Measurements from ENCODE around the gene CAMK1G. TPM values are rescaled to one million over a fixed set of nuclear protein-coding genes. Genes with fewer than 3 reads are reported as not detected.

The CAMK1G gene
- polyA plus RNA-seq, 1 donor (not counting 4 experiments of a cell fraction or from before 2014, with no cell fraction given) = not detected

- H3K9ac ChIP-seq (ENCODE audit: control insufficient read depth, extremely low read depth, insufficient read depth, low read length) = no peak overlapping the region
- peaks cover 93% of the 10 kb centered on the region for H4K20me1 ChIP-seq (ENCODE audit: control insufficient read depth, extremely low read depth, insufficient read depth, low read length)
- H2AFZ ChIP-seq (ENCODE audit: control insufficient read depth, low read length) = no peak overlapping the region
- dilution Hi-C loops (cut with MboI; ENCODE audit: extremely low pct_ligation_motif_present, low sequenced_read_pairs) = no loop called here
- H3K4me1 ChIP-seq (ENCODE audit: control insufficient read depth, extremely low read depth, insufficient read depth, low read length) = no peaks in the 10 kb centered on the region
- no peaks in the 10 kb centered on the region for H3K9me3 ChIP-seq (ENCODE audit: control insufficient read depth, low read depth, low read length)
- no peak overlapping the region for H3K4me2 ChIP-seq (ENCODE audit: control insufficient read depth, extremely low read depth, insufficient read depth, low read depth, low read length)
- no peak for DNase-seq (ENCODE audit: low read depth, low spot score)
- peaks cover 63 to 97% of the 10 kb centered on the region in 2 experiments for H3K36me3 ChIP-seq (ENCODE audit: control insufficient read depth in 2 of 2, extremely low read depth in 1 of 2, insufficient read depth in 2 of 2, low read length in 2 of 2)
- H3K27ac ChIP-seq (ENCODE audit: control insufficient read depth, insufficient read depth, low read length) = no peak overlapping the region
- peaks cover 1% of the 10 kb centered on the region for H3K79me2 ChIP-seq (ENCODE audit: control insufficient read depth, insufficient read depth, low read length)
- no peak overlapping the region for H3K4me3 ChIP-seq (ENCODE audit: control insufficient read depth in 2 of 3, extremely low read depth in 1 of 3, insufficient read depth in 2 of 3, low read depth in 1 of 3, low read length in 3 of 3)
- no peaks in the 10 kb centered on the region for H3K9me1 ChIP-seq (ENCODE audit: control insufficient read depth, extremely low read depth, insufficient read depth, low read length)
- FAIRE-seq = peak; percentile 44
- TF ChIP-seq CTCF (optimal IDR thresholded peaks at IDR 0.05 in 1 of 3, IDR thresholded peaks at IDR 0.05 in 1 of 3, conservative IDR thresholded peaks at IDR 0.05 in 1 of 3; ENCODE audit: extremely low read depth in 1 of 3, insufficient read depth in 2 of 3, low read length in 3 of 3) = no peak
- no peak for TF ChIP-seq EZH2 (IDR thresholded peaks at IDR 0.05; ENCODE audit: low read length)
- H3K27me3 ChIP-seq (ENCODE audit: control insufficient read depth, extremely low read depth, insufficient read depth, low read length) = no peaks in the 10 kb centered on the region
Measured at GRCh38 chr1:209628618-209629299, 45.2 kb downstream of the CAMK1G start.

GRCh38 chr1:209629621-209630382 is 46.3 kb downstream of the CAMK1G start:
- no peak overlapping the region for H3K4me3 ChIP-seq (ENCODE audit: control insufficient read depth in 2 of 3, extremely low read depth in 1 of 3, insufficient read depth in 2 of 3, low read depth in 1 of 3, low read length in 3 of 3)
- dilution Hi-C loops (cut with MboI; ENCODE audit: extremely low pct_ligation_motif_present, low sequenced_read_pairs) = no loop called here
- H3K36me3 ChIP-seq (ENCODE audit: control insufficient read depth in 2 of 2, extremely low read depth in 1 of 2, insufficient read depth in 2 of 2, low read length in 2 of 2) = peaks cover 63 to 96% of the 10 kb centered on the region in 2 experiments
- H3K79me2 ChIP-seq (ENCODE audit: control insufficient read depth, insufficient read depth, low read length) = peaks cover 1% of the 10 kb centered on the region
- H3K9ac ChIP-seq (ENCODE audit: control insufficient read depth, extremely low read depth, insufficient read depth, low read length) = no peak overlapping the region
- no peaks in the 10 kb centered on the region for H3K27me3 ChIP-seq (ENCODE audit: control insufficient read depth, extremely low read depth, insufficient read depth, low read length)
- H3K4me2 ChIP-seq (ENCODE audit: control insufficient read depth, extremely low read depth, insufficient read depth, low read depth, low read length) = no peak overlapping the region
- H3K9me3 ChIP-seq (ENCODE audit: control insufficient read depth, low read depth, low read length) = no peaks in the 10 kb centered on the region
- DNase-seq (ENCODE audit: low read depth, low spot score) = no peak
- H3K27ac ChIP-seq (ENCODE audit: control insufficient read depth, insufficient read depth, low read length) = no peak overlapping the region
- no peaks in the 10 kb centered on the region for H3K9me1 ChIP-seq (ENCODE audit: control insufficient read depth, extremely low read depth, insufficient read depth, low read length)
- peaks cover 95% of the 10 kb centered on the region for H4K20me1 ChIP-seq (ENCODE audit: control insufficient read depth, extremely low read depth, insufficient read depth, low read length)
- no peak overlapping the region for H2AFZ ChIP-seq (ENCODE audit: control insufficient read depth, low read length)
- no peak for FAIRE-seq
- H3K4me1 ChIP-seq (ENCODE audit: control insufficient read depth, extremely low read depth, insufficient read depth, low read length) = no peaks in the 10 kb centered on the region
- no peak for TF ChIP-seq CTCF (optimal IDR thresholded peaks at IDR 0.05 in 1 of 3, IDR thresholded peaks at IDR 0.05 in 1 of 3, conservative IDR thresholded peaks at IDR 0.05 in 1 of 3; ENCODE audit: extremely low read depth in 1 of 3, insufficient read depth in 2 of 3, low read length in 3 of 3)
- TF ChIP-seq EZH2 (IDR thresholded peaks at IDR 0.05; ENCODE audit: low read length) = no peak
